K562 (cell line): ENCODE data around the gene DIP2C. TPM values are rescaled to one million over a fixed set of nuclear protein-coding genes. Genes with fewer than 3 reads are reported as not detected.

Source experiments
- ATAC-seq: fragments of 200-7000 bp; cut with Tn5 transposase; 3 replicates; pipeline ENCODE4 v1.9.1; 2020; ENCODE audit warnings: moderate library complexity
- BruUV-seq: library from RNA; stranded (reverse); fragments of 400-500 nt; replicated peaks from 2 replicates; lab custom pipeline; 2021; lab: Mats Ljungman, UMichigan
- CTCF ChIA-PET: fragments of 300-600 bp; formaldehyde crosslinking; extraction: SDS; loops from one replicate; lab custom pipeline; 2021; ENCODE audit warnings: low intra/inter-chr PET ratio; lab: Yijun Ruan, JAX
- POLR2A ChIA-PET: fragments of 300-600, 350-650 bp; sonication (Branson Sonifier 250); formaldehyde crosslinking; extraction: SDS; loops from one replicate; lab custom pipeline; 2021; ENCODE audit warnings: antibody characterized with exemption, inconsistent platforms; lab: Yijun Ruan, JAX
- DNase-seq, 4 experiments: peaks; one replicate each; pipeline versions ENCODE4 v3.0.0 to v3.0.0-alpha.2; 2011 to 2018; ENCODE audit warnings: low spot score in 3 of 4, mixed read lengths in 3 of 4; ENCODE audit errors: extremely low read depth in 1 of 4
- FAIRE-seq: peaks from 2 replicates; lab custom pipeline; 2011; peaks lifted over from hg19 to GRCh38; lab: Jason Lieb, UNC
- H2AFZ ChIP-seq: 2 replicates; pipeline ENCODE4 v1.6.0; 2011; ENCODE audit warnings: low read depth, low read length, control low read depth, inconsistent platforms
- H3K27ac ChIP-seq: fragments of 200-600 bp; 3 replicates; pipeline ENCODE4 v1.8.0; 2011; ENCODE audit warnings: low read depth, mild to moderate bottlenecking, control low read depth, inconsistent platforms, low read length, moderate library complexity, mixed read lengths; ENCODE audit errors: extremely low read depth
- H3K27me3 ChIP-seq, 2 experiments: fragments of 300-600 bp in 1 of 2; 2 replicates in 1 of 2; 3 replicates in 1 of 2; pipeline versions ENCODE4 v1.6.0 to v1.8.0; 2011; ENCODE audit warnings: inconsistent platforms in 2 of 2, low read length in 2 of 2, mild to moderate bottlenecking in 1 of 2, mixed read lengths in 1 of 2, moderate library complexity in 1 of 2; ENCODE audit not compliant: control insufficient read depth in 2 of 2, insufficient read depth in 2 of 2
- H3K36me3 ChIP-seq: fragments of 300-600 bp; 3 replicates; pipeline ENCODE4 v1.8.0; 2011; ENCODE audit warnings: mild to moderate bottlenecking, low read length, inconsistent platforms; ENCODE audit not compliant: control insufficient read depth, insufficient read depth
- H3K4me1 ChIP-seq, 2 experiments: fragments of 200-600 bp in 1 of 2; replicated peaks in 1 of 2; 2 replicates in 1 of 2; 3 replicates in 1 of 2; pipeline versions ENCODE4 v1.5.1 to v1.8.0; 2011; ENCODE audit warnings: inconsistent platforms in 2 of 2, low read length in 2 of 2, mild to moderate bottlenecking in 1 of 2, mixed read lengths in 1 of 2, moderate library complexity in 1 of 2; ENCODE audit not compliant: control insufficient read depth in 2 of 2, insufficient read depth in 2 of 2
- H3K4me2 ChIP-seq: 2 replicates; pipeline ENCODE4 v1.6.1; 2011; ENCODE audit warnings: low read length, control low read depth, inconsistent platforms, mixed read lengths; ENCODE audit not compliant: insufficient read depth
- H3K4me3 ChIP-seq: fragments of 200-600 bp; sonication (generic), shearing (Covaris generic); 2 replicates; pipeline ENCODE4 v1.5.1; 2016; ENCODE audit warnings: control low read depth, inconsistent platforms
- H3K79me2 ChIP-seq: fragments of 200-600 bp; 3 replicates; pipeline ENCODE4 v1.8.0; 2011; ENCODE audit warnings: low read length, inconsistent platforms; ENCODE audit not compliant: control insufficient read depth, insufficient read depth
- H3K9ac ChIP-seq, 2 experiments: 2 replicates each; pipeline versions ENCODE4 v1.6.0 to v1.6.1; 2011; ENCODE audit warnings: low read depth in 2 of 2, low read length in 2 of 2, control low read depth in 1 of 2, inconsistent platforms in 1 of 2, mild to moderate bottlenecking in 1 of 2, mixed read lengths in 1 of 2; ENCODE audit not compliant: insufficient read depth in 1 of 2
- H3K9me1 ChIP-seq: one replicate; pipeline ENCODE4 v1.6.0; 2011; ENCODE audit warnings: inconsistent platforms, mild to moderate bottlenecking, low read length, moderate library complexity; ENCODE audit not compliant: control insufficient read depth, insufficient read depth
- H3K9me3 ChIP-seq: replicated peaks from 2 replicates; pipeline ENCODE4 v1.5.1; 2011; ENCODE audit warnings: low read depth, low read length, inconsistent platforms; ENCODE audit not compliant: control insufficient read depth, insufficient read depth
- H4K20me1 ChIP-seq: replicated peaks from 2 replicates; pipeline ENCODE4 v1.6.1; 2011; ENCODE audit warnings: low read length, inconsistent platforms, mixed read lengths; ENCODE audit not compliant: control insufficient read depth, insufficient read depth
- ARNT ChIP-seq, 2 experiments: fragments of 450-650 bp; IDR thresholded peaks; 2 replicates each; pipeline ENCODE4 v1.6.1; 2016; ENCODE audit warnings: mild to moderate bottlenecking in 1 of 2
- LARP7 ChIP-seq: fragments of 450-650 bp; IDR thresholded peaks from 2 replicates; pipeline ENCODE4 v1.6.1; 2016
- MNT ChIP-seq, 2 experiments: fragments of 450-650 bp; conservative IDR thresholded peaks; 2 replicates each; pipeline ENCODE4 v1.6.1; 2017; ENCODE audit warnings: mild to moderate bottlenecking in 2 of 2, moderate library complexity in 2 of 2
- SRSF7 ChIP-seq: fragments of 200-400 bp; formaldehyde crosslinking; optimal IDR thresholded peaks from 2 replicates; pipeline ENCODE3; 2017; ENCODE audit warnings: mild to moderate bottlenecking, low read depth, low read length
- THAP7 ChIP-seq: fragments of 250-450 bp; sonication (Bioruptor Pico); IDR thresholded peaks from 2 replicates; pipeline ENCODE4 v1.5.0; 2021
- ZNF445 ChIP-seq: fragments of 250-450 bp; sonication (Bioruptor Pico); IDR thresholded peaks from 2 replicates; pipeline ENCODE4 v1.4.0; 2020; ENCODE audit warnings: low read depth, mild to moderate bottlenecking, moderate library complexity
- WGBS: fragments of 100-300 bp; shearing (Covaris generic); methylation state at CpG from one replicate; pipeline ENCODE4 v1.1.6; 2016; ENCODE audit warnings: low coverage, mixed read lengths; ENCODE audit not compliant: insufficient coverage; ENCODE audit errors: missing lambda C conversion rate; 5-methylcytosine and 5-hydroxymethylcytosine counted together
- in situ Hi-C: fragments of 300-500 bp; cut with MboI; formaldehyde crosslinking; loops from 4 replicates; pipeline ENCODE4 v1.15.0; 2018; ENCODE audit warnings: inconsistent platforms, mixed read lengths
- intact Hi-C: fragments of 100-400 bp; cut with micrococcal nuclease; formaldehyde crosslinking; loops from 2 replicates; pipeline ENCODE4 v1.14.2; 2022
- polyA plus RNA-seq, 8 experiments: library from polyadenylated mRNA; depleted of rRNA in 4 of 8; stranded (reverse) in 5 of 8; unstranded in 3 of 8; fragments of >200 nt; fragmentation: Nextera tagmentation in 2 of 8; fragmentation: Illumina TruSeq in 1 of 8; extraction: Ambion mirVana in 2 of 8; extraction: Trizol in 1 of 8; gene quantifications; 2 replicates each; pipeline versions ENCODE4 v1.2.1 to v1.2.3, GENCODE V29; 2011 to 2014; ENCODE audit warnings: inconsistent platforms in 1 of 8, missing spikeins in 1 of 8
- total RNA-seq, 7 experiments: library from RNA; depleted of rRNA in 6 of 7; stranded (reverse); fragments of >200 nt in 6 of 7; fragmentation: Illumina TruSeq in 2 of 7; extraction: Trizol in 2 of 7; gene quantifications; 2 replicates each; pipeline versions ENCODE4 v1.2.1 to v1.2.3, GENCODE V29; 2011 to 2021; ENCODE audit warnings: low replicate concordance in 1 of 7

DIP2C gene
- total and polyA plus RNA-seq, 9 of the 15 experiments (the other 6 are each of a cell fraction or from before 2014, with no cell fraction given) = 0.01 TPM; not detected in 8

- no peaks in the 10 kb centered on the region for H3K9me1 ChIP-seq
- H3K27ac ChIP-seq = no peak overlapping the region
- intact Hi-C loops = no loop called here
- ChIA-PET POLR2A (no interaction called here), CTCF (no interaction called here)
- no peak overlapping the region for H3K4me3 ChIP-seq
- no peak for FAIRE-seq
- no peaks in the 10 kb centered on the region for H3K79me2 ChIP-seq
- H4K20me1 ChIP-seq = no peaks in the 10 kb centered on the region
- TF ChIP-seq LARP7 (no peak), ZNF445 (CRISPR knock-in tag) (no peak), SRSF7 (no peak), THAP7 (CRISPR knock-in tag) (no peak), MNT (conservative IDR thresholded peaks at IDR 0.05) (no peak), ARNT (IDR thresholded peaks at IDR 0.05) (no peak)
- no peak for DNase-seq
- H3K9me3 ChIP-seq = no peaks in the 10 kb centered on the region
- BruUV-seq = no TSS peak
- 1% methylated on average over 16 of the region's 17 CpGs for WGBS
- peaks cover 54 to 84% of the 10 kb centered on the region in 2 experiments; a peak in 4 of 5 replicates for H3K27me3 ChIP-seq
- in situ Hi-C loops = no loop called here
- no peak overlapping the region for H2AFZ ChIP-seq
- no peak for ATAC-seq
- H3K9ac ChIP-seq = no peak overlapping the region
- H3K36me3 ChIP-seq = no peaks in the 10 kb centered on the region
- H3K4me2 ChIP-seq = no peak overlapping the region
- H3K4me1 ChIP-seq = no peaks in the 10 kb centered on the region; a peak in 1 of 5 replicates
Measured at GRCh38 chr10:598415-599170, 90.9 kb downstream of the DIP2C start.
